Medulla oblongata (tissue), 1 donor: ENCODE measurements around the gene TLN1.

Experiments used
- DNase-seq: peaks from one replicate; pipeline ENCODE4 v3.0.0-alpha.2; 2015; ENCODE audit errors: extremely low spot score

Gene TLN1, protein sequence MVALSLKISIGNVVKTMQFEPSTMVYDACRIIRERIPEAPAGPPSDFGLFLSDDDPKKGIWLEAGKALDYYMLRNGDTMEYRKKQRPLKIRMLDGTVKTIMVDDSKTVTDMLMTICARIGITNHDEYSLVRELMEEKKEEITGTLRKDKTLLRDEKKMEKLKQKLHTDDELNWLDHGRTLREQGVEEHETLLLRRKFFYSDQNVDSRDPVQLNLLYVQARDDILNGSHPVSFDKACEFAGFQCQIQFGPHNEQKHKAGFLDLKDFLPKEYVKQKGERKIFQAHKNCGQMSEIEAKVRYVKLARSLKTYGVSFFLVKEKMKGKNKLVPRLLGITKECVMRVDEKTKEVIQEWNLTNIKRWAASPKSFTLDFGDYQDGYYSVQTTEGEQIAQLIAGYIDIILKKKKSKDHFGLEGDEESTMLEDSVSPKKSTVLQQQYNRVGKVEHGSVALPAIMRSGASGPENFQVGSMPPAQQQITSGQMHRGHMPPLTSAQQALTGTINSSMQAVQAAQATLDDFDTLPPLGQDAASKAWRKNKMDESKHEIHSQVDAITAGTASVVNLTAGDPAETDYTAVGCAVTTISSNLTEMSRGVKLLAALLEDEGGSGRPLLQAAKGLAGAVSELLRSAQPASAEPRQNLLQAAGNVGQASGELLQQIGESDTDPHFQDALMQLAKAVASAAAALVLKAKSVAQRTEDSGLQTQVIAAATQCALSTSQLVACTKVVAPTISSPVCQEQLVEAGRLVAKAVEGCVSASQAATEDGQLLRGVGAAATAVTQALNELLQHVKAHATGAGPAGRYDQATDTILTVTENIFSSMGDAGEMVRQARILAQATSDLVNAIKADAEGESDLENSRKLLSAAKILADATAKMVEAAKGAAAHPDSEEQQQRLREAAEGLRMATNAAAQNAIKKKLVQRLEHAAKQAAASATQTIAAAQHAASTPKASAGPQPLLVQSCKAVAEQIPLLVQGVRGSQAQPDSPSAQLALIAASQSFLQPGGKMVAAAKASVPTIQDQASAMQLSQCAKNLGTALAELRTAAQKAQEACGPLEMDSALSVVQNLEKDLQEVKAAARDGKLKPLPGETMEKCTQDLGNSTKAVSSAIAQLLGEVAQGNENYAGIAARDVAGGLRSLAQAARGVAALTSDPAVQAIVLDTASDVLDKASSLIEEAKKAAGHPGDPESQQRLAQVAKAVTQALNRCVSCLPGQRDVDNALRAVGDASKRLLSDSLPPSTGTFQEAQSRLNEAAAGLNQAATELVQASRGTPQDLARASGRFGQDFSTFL (N-terminal part only)

DNA sequence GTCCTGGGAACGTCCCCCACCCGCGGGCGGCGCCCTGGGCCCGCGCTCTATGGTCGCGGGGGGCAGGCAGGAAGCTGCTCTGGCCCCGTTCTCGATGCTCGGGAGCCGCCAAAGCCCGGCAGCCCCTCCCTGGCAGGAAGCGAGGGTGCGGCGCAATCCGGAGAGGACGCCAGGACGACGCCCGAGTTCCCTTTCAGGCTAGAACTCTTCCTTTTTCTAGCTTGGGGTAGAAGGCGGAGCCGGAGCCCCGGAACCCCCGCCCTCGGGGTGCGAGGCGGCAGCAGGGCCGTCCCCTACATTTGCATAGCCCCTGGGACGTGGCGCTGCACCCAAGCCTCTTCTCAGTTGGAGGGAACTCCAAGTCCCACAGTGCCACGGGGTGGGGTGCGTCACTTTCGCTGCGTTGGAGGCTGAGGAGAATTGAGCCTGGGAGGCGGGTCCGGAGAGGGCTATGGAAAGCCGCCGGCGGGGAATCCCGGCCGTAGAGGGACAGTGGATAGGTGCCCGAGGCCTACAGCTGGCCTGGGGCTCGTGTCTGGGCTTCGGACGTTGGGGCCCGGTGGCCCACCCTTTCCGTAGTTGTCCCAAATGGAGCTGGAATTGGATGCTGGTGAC lies at the start of gene TLN1, which contains the start of gene CREB3:
TSS of gene TLN1 (minus strand) at position 11 of the 615 bp plus-strand sequence. CDS start 6,501 bp downstream, outside the sequence.
TSS of gene CREB3 (plus strand) at position 482 of the 615 bp plus-strand sequence. CDS start at position 589, 107 bp downstream.
- DNase-seq: peak; percentile 99

DNA sequence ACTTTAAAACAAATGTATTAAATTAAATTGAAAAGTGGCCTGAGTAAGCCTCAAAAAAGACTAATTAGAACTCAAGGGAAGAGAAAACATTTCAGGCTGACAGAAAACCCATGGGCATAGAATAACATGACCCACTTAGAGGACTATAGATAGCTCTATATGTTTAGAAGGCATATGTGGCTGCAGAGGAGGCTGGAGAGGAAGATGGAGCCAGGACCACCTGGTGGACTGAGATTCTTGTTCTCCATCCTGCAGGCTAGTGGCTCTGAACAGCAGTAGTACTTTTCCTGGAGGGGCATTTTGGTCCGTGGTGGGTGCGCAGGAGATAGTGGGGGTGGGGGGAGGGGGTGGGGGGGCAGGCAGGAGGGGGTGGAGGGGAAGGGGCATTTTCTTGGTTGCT lies 49.1 kb upstream of the TLN1 start:
- no peak for DNase-seq

DNA sequence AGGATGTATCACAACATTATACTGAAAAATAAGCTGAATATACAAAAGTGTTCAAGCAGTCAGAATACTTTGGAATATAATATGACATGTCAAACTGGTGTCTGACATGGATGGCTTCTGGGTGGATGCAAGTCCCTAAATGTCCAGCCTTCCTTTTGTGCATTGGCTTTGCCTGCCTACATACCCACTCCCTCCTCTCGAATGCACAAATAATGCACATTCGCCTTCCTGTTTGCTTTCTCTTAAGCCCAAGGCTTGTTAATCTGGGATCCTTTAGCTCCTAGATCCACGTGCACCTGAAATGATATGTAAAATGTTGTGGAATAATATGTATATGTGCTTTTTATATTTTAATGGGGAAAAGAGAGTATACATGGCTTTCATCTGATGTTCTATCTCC lies 46.5 kb upstream of the TLN1 start:
- no peak for DNase-seq

DNA sequence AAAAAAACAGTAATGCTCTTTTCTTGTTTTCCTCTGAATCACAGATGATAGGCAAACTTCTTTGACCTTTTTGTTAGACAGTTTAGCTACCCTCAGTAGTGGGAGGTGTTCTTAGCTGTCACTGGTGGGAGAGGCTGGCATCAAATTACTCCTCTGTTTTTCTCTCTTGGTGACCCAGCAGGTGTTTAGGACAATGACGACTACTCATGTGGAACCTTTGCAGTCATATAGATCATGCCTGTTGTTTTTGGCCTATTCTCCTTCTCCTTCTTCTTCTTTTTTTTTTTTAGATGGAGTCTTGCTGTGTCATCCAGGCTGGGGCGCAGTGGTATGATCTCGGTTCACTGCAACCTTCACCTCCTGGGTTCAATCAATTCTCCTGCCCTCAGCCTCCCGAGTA lies 44.0 kb upstream of the TLN1 start:
- no peak for DNase-seq

DNA sequence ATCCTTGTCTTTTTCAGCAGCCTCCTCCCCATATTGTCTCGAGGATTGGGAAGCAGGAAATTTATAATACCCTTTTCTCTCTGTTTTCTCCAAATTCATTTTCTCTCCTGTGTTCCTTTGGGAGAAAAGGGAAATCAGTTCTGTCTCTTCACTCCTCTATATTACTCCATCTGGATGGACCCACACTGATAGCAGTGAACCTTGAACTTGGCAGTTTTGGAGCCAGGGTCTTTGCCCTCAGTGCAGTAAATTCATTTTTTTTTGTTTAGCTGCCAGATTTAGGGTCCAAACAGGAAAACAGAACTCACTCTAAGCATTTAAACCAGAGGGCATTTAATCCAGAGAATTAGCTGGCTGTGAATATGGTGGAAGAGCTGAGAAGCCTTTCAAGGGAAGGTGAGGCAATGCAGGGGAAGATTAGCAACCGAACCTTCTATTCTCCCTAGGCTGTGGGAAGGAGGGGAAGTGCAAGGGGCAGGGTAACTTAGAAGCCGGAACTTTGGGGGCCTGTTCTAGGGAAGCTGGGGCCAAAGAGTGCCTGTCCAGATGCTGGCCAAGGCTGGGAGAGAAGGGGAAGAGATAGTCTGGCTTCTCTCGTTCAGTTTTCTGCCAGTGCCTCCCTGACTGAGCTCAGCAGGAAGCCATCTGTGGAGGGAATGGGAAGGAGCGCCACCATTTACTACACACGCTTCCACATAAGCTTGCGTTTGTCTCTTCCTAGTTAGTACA lies 43.1 kb upstream of the TLN1 start:
- peak; percentile 51 for DNase-seq

DNA sequence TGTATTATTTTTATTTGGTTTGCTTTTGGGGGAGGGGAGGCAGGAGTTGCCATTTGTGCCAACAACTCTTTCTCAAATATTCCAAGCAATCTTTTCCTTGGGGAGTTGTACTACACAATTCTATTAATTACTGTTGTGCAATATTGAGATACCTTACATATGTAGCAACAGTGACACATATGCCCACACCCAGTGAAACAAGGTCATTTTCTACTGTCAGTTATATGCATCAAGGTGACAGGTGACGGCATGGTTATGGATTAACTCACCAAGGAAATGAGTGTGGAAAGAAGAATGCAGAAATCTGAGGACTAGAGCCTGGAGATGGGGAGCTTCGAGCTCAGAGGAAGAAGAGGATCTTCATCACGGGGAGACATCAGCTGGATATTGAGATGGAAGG lies 39.9 kb upstream of the TLN1 start:
- DNase-seq: no peak

DNA sequence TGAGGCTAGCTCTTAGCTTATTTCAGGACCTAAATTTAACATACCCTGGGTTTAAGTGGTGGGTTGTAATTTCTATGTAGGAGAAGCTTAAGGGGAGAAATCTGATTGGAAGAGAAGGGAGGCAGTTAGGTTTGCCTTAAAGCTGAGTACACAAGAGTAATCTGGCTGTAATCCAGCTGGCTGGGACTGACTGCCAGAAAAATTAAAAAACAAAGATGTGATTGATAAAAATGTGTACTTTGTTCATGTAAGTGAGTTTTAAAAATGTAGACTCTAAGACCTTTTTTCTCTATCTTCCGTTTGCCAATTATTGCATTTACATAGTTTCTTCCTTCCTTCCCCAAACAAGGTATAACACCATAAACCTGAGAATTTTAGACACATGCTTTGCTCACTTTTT lies 39.5 kb upstream of the TLN1 start:
- DNase-seq: no peak

DNA sequence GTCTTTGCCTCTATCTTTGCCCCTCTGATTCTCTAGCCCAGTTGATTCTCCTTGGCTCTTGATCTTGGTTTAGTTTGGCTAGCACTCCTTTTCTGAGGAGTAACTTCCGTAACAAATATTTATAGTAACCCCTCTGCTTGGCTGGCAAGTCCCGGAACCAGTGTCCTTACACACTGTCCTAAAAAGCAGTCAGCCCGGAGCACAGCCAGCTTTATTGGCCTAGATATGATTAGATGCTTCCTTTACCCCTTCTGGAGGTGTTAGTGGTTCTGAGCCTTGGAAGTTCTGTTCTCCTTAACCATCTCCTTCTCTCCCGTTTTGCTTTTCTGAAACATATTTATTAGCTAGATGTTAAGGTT lies 39.1 kb upstream of the TLN1 start:
- DNase-seq: no peak

DNA sequence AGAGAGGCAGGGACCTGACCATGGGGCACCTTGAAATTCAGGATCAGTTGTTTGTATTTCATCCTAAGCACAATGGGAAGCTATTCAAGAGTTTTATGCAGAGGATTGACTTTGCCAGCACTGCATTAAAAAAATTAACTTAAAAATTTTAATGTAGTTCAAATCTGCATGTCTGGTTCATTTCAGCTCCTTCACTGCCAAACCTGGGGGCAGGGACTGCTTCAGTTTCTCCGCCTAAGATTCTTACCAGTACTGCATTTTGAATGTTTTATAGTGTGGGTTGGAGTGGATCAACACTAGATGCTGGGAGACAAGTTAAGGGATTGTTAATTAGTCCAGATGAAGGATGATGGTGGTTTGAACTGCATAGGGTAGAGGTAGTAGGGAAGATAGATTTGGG lies 37.8 kb upstream of the TLN1 start:
- DNase-seq: no peak

DNA sequence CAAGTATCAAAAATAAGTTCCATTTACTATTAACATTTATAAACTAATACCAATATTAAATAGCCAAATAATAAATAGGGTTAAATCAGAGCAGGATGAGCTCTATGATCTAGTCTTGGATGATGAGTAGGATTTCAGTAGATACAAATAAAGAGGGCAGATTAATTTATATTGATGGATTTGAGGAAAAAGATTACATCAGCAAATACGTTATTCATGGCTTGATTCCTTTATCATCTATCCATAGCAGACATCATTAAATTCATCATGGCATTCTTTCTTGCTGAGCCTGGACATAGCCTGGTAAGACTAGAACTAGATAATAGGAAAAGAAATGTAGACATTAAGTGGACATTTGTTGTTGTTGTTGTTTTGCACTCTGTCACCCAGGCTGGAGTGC lies 35.5 kb upstream of the TLN1 start:
- no peak for DNase-seq

DNA sequence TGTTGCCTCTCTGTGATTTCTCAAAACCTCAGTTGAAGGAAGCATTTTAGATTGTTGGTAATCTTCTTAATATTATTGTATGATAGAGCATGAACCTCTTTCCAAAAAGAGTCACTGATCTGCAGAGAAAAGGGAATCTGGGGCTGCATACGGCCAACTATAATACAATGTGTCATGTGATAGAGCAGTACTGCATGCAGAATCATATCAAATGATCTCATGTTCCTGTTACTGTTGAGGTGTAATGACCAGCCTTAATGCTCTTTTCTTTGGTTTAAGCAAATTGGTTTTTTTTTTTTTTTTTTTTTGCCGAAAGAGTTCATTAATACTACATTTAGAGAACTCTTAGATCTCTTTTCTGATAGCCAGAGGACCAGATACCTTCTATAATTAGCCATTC lies 35.0 kb upstream of the TLN1 start:
- DNase-seq: no peak

DNA sequence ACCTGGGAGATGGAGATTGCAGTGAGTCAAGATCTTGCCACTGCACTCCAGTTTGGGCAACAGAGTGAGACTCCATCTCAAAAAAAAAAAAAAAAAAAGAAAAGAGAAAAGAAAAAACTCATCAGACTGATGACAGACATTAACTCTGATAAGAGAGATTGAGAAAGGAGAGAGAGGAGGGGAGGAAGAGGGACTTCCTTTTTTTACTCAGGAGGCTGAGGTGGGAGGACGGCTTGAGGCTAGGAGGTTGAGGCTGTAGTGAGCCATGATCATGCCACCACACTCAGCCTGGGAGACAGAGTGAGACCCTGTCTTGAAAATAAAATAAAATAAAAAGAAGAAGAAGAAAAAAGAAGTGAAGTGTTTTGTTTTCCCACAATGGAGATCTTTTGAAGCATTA lies 31.8 kb upstream of the TLN1 start:
- DNase-seq: no peak

DNA sequence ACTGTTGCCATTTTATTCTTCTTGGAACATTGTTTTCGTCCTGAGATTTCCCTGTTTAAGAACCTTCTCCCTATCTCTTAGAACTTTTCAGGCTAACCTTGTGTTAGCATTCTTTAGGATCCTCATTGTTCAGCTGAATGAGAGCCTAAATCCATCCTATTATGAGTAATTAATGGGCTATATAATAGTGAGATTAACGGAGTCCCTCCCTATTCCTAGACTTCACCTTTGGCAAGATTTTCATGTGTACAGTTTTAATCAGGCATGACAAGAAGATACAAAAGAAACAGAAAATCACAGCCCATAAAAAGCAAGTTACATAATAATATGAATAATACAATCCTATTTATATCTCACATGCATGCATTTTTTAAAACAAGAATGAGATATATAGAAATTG lies 31.2 kb upstream of the TLN1 start:
- DNase-seq: no peak

DNA sequence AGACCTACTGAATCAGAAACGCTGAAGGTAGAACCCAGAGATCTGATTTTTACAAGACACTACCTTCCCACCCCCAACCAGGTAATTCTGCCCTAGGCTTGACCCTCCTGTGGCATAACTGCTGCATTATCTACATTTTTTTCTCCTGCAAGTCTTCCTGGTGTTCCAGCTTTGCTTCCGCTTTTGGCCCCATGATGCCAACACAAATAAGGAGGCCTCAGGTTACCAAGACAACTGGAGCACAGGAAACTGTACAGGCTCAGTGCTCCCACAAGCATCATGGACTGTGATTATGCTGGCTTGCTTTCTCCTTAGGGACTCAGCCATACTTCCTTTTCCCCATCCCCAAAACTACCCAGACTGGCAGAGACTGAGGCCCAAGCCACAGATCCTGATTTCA lies 28.7 kb upstream of the TLN1 start:
- DNase-seq: no peak

DNA sequence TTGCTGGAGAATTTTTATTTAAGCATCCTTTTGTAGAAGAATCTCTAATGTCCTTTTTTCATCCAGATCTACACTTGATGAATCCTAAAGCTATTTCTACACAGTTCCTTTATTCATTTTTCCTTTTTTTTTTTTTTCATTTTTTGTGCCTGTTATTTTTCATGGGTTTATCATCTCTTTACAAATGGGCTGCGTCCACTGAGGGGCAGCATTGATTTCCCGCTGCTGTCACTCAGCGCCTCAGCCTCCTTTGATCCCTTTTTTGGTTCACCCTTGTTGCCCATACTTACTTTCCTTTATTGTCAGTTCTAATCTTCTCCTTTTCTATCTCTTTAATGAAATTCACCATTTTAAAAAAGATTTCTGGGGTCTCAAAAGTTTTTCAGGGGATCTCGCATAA lies 27.8 kb upstream of the TLN1 start:
- no peak for DNase-seq

DNA sequence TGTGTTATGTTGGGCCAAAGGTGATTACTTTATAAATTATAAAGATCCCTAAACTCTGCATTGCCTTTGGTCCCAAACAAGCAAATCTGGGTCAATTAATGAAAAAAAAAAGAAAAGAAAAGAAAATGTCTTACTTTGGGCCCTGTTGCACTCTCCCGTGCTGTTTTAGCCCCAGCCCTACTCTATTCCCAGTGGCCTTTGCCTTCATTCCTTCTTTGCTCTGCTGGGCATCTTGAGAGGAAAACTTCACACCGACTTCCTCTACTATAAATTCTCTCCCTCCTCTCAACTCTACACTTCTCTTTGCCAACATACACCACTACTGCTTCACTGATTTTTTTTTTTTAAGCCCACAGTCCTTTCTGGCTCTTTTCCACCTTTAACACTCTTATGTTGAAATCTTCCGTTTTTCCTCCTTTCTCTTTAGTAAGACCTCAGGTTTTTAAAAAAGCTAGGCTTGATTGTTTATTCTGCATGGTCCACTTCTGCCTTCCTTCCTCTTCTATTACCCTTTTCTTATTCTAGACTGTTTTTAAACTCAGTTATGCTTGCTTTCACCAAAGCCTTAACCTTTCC lies 26.6 kb upstream of the TLN1 start:
- DNase-seq: no peak

DNA sequence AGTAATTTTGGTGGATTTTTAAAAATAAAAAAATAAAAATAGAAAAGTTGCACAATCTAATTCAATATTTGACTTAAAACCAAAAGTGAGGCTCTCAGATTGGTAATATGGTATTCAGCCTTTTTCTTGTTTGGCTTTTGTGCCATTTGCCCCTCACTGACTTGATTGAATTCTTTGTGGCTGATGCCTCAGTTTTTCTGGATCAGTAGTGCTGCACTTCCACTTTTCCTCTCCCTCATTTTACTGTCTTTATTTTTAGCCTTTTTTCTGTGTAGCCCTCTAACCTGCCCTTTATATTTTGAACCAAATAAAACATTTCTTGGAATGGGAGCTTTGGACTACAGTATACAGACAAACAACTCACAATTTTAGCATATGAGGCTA lies 25.9 kb upstream of the TLN1 start:
- no peak for DNase-seq

DNA sequence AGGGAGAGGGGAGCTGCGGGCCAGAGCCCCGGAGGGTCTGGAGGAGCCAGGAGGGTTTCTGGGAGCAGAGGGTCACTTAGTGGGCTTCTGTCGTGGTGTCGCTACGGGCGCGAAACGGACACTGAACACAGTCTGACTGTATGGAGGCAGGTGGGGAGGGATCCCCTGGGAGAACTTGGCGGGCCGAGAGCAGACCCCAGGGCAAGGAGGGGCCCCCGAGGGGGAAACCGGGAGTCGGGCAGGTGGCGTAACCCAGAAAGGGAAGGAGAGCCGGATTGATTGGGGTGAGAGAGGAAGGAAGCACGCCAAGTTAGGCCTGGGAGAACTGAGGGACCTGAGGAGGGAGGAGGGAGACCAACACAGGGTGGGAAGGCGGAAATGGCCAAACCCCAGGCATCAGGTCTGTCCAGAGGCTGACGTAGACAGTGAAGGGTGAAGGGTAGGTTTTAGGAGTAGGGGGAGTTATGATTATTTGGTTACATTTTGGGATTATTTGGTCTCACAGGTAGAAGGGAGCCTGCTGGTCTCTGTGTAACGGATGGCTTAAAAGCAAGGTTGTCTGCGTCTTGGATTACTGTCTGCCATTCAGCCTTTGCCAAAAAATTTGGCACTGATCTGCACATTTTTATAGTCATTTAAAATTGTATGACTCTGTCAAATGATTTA lies 25.4 kb upstream of the TLN1 start:
- DNase-seq: peak; percentile 43

DNA sequence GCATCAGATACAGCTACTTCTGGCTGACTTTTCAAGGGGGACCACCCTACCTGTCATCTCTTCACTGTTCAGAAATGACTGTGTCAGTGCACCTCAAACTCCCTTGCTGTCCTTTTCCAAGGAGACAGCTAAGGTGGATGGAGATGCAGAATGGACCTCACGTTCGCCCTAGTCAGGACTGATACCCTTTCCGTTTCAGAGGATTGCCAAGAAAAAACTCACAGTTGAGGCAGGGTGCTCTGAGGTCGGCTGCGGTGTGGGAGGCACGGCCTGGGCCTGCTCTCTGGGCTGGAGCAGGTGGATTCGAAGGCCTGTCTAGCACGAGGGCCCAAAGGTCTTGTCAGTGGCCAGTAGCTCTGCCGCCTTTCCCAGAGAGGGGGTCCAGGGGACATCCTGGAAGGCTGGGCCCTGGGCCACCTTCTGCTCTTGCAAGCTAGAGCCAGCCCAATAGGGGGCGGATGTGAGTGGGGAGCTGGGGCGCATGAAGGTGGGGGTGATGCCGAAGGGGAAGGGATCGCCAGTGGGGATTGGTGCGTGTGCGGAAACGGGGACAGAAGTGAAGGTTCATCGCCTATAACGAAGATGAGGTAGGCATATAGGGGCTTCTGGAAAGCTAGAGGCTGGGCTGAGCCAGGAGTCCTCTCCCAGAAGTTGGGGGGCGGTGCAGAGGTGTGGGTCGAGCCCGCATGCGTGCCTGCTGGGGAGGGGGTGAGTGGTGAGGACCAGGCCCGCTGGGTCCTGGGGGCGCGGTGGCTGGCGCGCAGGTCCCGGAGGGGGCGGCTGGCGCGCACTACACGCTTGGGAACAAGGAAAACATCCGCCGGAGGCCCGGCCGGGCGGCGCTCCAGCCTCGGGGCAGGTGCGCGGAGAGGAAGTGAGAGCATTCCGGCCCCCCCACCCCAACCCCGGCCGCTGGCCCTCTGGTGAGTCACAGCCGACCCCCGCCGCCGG lies 24.6 kb upstream of the TLN1 start:
- DNase-seq: peak; percentile 68
